ENCODE measurements around the gene IL1B.
"Not testable (repeated sequence)": the region's sequence is repeated elsewhere in the genome, so short reads cannot be mapped to it uniquely, and the experiment has no call there.

The IL1B gene

DNA sequence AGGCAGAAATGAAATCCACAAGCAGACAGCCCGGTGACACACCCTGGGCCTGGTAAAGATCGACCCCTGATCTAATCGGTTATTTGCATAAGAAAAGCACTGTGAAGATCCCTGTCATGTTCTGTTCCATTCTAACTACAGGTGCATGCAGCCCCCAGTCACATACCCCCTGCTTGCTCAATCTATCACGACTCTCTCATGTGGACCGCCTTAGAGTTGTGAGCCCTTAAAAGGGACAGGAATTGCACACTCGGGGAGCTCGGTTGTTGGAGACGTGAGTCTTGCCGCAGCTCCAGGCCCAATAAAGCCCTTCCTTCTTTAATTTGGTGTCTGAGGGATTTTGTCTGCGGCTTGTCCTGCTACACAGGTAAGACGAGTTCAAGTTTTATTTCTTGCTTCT is 13.4 kb upstream of the IL1B start:
- DNase-seq: no peak

DNA sequence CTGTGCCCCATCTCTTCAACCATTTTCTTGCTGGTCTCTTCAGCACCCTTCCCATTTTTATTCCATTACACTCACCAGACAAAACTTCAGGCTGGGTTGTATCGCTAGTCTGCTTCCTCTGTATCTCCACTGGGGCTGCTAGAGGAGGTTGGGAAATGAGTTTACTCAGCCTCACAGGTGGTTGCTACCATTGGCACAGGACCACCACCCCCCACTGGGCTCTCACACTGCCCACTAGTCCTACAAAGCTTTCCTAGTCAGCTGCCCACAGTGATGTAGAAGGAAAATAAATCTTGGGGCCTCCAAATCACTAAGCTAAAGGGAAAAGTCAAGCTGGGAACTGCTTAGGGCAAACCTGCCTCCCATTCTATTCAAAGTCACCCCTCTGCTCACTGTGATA is 12.3 kb upstream of the IL1B start:
- DNase-seq: no peak

DNA sequence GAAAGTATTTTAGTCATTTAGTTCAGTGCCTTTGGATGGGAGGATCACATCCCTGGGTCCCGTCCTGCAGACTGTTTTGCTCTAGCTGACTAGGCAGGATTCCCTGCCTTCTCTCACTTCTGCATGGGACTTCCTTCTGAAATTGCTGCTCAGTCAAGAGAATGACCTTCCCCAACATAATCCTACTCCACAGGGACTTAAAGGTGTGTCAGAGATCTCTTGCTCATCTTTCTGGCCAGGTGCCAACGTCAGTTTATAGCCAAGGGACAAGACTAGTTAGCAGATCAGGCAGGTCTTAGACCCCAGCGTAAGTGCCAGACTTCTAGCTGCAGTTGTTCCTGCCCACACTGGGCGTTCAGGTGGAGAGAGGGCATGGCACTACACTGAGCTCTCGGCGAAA is 9.5 kb upstream of the IL1B start:
- DNase-seq: no peak

DNA sequence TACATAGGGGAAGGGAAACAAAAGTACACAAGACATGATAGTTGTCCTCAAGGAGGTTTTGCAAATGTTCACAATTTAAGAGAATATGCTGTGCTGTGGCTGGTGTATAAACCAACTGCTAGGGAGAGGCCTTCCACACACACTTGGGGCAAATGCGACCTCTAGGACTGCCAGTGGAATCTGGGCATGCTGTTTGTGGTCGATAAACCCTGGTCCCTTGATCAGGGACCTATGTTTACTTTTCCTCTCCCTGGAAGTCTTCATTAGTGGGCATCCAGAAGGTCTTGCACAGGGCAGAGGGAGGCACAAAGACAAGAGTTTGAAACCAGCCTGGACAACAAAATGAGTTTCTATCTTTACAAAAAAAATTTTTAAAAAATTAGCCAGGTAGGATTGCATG is 7.3 kb upstream of the IL1B start:
- no peak for DNase-seq

DNA sequence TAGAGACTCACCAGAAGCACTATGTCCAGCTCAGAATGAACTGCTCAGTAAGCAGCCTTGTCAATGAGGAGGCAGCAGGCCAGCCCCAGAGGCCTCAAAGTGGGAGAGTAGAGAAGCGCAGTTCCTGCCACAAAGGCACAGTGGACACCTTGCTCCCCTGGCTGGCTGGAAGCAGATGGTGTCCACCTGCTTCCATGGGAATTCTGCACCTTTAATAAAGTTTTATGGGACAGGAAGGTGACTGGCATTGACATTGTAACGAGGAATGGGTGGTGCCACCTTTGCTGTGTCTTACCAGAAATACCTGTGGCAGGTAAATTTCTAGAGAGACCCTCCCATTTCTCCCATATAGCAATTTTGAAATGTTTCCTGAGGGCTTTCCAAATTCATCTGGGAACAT is 6.7 kb upstream of the IL1B start:
- DNase-seq: no peak

DNA sequence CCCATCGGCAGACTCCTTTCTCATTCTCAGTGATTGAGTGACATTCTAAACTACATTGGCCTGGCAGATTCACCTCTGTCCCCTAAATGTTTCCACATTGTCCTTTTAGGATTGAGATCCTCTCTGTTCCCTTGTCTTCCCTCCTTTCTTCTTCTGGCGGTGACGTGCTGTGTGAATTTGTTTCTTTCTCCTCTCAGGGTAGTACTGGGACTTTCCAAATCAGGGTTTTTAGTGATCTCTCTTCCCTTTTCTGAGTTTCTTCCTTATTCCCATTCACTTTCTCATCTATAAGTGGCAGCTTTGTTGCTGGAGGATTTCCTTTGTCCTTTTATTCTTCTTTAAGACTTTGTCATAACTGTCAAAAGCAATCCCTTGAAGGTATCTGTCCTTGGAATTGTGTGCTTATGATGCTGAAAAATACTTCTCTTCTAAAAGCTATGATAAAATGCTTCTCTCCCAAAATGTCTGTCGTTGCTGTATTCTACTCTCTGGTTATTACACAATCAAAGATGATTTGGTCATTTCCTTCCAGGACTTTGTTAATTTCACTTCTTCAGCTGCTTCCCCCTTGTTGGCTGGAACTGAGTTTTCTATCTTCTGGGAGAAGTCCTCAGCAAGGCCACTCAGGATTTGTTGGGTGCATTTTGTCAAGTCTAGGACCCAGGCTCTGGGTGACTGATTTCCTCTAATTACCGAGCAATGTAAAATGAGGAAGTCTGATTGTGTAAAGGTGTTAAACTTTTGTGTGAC is 4.9 kb upstream of the IL1B start:
- no peak for DNase-seq

DNA sequence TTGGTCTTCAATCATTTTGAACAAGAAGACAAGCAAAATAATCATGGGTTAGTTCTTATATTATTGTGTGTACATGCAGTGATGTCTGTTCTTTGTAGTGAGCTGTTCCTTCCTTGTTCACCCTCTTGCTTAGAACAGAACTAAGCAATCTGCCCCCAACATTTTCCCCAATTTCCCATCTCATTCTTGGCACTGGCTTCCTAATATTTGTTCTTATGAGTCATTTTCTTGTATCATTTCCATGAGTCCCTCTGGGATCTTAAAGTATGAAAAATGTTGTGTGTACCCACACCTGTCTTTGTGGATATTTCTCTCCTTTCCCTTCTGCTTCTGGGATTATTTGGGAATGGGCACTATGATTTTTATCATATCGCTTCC is 3.5 kb upstream of the IL1B start:
- no peak for DNase-seq

DNA sequence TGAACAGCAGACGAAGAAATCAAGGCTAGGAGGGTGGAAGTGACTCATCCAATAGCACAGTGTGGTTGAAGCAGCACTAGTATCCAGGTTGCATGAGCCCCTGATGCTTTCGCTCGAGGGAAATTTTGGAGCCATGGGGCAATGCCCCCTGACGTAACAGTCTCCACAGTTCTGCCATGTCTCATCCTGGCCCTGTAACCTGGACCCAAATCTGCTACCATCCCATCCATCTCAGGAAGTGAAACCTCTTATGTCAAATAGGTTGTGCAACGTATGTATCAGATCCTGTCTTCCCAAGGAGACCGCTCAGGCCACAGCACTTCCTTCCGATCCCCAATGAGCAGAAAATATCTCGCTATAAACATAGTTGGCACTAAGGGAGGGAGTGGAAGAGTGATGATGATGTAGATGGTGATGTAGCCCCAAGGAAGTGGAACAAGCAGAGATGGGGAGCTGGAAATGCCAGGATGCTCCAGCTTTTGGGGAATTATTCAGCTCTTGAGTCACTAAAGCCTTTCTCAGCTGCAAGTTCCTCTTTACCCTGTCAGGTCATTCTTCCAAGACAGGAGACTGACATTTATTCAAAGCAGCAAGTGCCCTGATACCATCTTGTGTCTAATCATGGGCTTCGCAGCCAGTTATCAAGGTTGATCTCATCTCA is 3.0 kb upstream of the IL1B start:
- peak; percentile 69 for DNase-seq

DNA sequence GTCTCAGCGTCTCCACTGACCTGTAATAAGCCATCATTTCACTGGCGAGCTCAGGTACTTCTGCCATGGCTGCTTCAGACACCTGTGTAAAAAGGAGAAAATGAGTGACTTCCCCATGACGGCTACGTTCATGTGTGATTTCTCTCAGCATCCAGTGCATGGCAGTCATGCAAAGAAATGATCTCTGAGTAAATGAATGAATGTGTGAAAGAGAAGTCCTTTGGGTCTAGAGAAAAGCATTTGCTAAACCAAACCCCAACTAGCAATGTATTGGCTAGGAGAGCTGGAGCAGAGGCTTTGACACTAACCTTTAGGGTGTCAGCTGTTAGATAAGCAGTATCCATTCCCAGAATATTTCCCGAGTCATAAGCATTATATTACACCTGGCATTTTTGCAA is 417 bp downstream of the IL1B start:
- no peak for DNase-seq

DNA sequence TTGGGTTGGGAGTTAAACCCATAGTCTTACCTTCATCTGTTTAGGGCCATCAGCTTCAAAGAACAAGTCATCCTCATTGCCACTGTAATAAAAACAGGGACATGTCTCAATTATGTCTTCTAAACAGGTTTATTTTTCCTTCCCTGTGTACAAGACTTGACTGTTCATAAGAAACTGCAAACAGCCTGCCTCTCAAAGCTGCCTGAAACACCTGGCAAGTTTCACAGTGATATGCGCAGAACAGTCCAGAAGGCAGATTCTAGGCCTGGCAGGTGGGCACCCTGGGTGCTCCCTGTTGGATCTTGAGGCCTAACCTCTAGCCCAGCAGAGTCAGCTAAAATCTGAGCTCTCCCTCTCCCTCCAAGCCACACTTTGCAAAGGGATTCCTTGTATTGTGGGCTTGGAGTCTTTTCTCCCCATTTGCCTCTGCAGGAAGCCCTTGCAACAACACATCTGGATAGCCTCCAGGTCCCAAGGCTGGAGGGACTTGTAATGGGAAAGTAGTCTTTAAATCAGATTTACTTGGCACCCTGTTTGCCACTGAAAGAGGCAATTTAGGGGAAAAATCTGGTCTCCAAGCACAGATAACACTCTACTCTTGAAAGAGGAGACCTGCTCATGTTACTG is 930 bp downstream of the IL1B start:
- no peak for DNase-seq

DNA sequence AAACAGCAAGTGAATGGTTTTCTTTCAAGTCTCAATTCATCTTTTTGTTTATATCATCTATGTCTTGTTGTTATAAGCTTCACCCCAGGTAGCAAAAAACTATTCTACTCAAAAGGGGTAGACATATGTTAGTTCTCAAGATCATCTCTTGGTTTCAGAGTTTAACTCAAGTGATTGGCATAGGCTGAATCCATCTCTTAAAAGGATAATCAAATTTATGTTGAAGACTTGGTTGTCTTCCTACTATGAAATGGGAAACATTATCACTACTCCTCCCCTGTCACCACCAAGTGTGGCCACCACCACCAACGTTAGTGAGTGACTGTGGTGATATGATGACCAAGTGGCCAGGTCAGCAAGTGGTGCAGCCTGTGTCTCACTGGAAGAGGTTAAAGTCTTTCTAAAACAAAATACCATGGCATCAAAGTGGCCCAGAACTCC is 1.5 kb downstream of the IL1B start:
- DNase-seq: no peak

DNA sequence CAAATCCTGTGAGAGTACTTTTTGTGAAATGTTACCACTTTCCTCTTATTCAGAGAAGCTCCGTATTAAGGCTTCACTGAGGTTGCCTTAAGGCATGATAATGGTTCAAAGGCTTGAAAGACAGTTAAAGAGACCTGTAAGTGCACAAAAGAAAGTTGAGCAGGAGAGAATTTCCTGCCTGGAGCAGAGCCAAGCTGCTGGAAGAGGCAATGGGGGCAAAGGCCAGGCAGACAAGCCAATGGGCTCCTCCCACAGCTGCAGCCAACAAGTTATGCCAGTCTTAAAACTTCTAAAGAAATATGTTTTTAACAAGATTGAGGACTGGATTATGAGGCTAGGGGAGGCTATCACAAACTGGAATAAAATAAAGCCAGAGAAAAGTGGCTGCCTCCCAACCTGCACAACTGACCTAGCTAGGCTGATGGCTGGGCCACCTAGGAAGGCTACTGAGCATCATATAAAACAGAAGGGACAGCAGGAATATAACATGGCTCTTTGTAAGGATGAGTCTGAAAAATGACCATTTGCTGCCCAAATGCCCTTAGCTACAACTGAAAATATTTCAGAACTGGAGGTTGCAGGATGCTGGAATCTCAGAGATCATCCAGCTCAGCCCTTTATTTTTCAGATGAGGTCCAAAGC is 2.1 kb downstream of the IL1B start:
- DNase-seq: peak; percentile 66

DNA sequence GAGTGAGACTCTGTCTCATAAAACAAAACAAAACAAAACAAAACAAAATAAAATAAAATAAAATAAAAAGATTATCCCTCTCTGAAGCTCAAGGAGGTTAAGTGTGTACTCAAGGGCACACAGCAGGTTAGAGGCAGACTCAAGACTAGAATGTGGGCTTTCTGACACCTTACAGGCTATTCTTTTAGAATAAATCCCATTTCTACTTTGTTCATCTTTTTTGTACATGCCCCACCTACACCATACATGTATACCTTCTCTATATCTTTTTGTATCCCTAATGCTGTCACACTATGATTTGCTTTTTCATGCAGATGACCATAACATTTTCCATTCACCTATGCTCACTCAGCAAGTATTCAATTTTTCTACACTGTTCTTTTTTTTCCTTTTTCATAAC is 2.6 kb downstream of the IL1B start:
- DNase-seq: no peak

DNA sequence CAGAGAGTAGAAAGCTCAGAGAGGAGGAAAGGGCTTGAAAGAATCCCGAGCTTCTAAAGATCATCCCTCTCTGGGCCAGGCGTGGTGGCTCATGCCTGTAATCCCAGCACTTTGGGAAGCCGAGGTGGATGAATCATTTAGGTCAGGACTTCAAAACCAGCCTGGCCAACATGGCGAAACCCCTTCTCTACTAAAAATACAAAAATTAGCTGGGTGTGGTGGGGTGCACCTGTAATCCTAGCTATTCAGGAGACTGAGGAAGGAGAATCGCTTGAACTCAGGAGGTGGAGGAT is 3.0 kb downstream of the IL1B start:
- DNase-seq: not testable (repeated sequence)

DNA sequence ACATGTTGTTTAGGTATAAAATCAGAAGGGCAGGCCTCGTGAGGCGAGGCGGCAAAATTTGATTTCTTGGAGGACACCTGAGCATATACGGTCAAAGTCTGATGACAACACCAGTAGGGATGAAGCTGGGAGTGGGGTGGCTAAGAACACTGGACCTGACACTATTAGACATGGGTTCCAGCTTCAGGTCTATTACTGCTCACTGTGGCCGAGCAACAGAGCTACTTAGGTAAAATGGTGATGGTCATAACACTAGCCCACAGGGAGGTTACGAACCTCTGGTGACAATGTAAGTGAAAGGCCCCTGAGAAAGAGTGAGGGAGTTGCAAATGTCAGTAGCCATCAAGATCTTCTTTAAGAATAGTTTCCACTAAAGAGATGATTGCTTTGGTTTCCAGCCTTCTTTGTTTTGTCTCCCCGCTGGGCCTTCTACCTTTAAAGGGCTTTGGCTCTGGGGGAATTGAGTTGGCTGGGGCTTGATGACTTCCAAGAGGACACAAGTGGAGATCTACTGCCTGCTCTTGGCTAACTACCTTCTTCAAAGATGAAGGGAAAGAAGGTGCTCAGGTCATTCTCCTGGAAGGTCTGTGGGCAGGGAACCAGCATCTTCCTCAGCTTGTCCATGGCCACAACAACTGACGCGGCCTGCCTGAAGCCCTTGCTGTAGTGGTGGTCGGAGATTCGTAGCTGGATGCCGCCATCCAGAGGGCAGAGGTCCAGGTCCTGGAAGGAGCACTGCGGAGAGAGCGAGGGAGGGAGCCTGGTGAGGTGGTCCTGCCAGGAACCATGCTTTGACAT is 3.5 kb downstream of the IL1B start:
- no peak for DNase-seq

DNA sequence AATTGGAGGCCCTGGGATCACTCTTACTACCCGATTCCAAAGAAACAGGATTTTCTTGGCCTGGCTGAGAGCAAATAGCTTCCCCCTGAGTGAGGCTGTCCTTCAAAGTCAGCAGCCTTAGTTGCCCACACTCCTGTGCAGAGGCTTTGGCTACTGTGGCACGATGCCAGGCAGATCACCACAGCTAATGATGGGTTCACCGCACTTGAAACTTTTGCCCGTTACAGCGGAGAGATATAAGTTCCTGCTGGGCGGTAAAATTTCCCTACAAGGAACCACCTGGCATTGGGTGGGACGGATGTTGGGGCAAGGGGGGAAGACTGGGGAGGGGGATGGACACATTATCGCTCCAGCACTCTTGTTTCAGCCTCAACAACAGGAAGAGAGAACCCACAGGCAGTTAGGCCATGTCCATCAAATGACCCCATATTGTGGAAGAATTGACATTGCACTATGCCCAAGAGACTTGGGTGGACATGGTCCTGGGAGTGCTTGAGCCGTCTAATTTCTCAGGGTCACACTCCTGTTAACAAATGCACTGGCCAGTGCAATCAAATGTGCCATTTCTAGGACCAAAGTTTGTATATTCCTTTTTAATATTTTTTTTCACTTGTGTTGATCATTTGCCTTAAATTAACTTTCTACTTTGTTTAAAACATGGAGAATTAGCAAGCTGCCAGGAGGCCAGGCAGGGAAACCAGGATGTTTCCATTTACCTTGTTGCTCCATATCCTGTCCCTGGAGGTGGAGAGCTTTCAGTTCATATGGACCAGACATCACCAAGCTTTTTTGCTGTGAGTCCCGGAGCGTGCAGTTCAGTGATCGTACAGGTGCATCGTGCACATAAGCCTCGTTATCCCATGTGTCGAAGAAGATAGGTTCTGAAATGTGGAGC is 4.4 kb downstream of the IL1B start:
- DNase-seq: peak; percentile 98

DNA sequence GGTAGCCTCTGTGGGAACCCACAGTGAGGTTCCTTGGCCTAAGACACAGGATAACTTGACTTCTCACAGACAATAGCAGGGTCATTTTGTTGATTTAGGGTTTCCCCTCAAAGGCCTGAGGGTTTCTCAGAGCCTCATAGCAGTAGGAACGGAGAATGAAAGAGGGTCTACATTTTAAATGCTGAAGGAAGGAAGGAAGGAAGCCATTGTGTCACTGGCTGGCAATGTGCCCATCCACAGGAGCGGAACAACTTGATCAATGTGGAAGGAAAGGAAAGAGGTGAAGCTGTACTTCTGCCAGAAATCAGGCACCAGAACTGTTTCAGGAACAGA is 5.1 kb downstream of the IL1B start:
- DNase-seq: peak; percentile 71

DNA sequence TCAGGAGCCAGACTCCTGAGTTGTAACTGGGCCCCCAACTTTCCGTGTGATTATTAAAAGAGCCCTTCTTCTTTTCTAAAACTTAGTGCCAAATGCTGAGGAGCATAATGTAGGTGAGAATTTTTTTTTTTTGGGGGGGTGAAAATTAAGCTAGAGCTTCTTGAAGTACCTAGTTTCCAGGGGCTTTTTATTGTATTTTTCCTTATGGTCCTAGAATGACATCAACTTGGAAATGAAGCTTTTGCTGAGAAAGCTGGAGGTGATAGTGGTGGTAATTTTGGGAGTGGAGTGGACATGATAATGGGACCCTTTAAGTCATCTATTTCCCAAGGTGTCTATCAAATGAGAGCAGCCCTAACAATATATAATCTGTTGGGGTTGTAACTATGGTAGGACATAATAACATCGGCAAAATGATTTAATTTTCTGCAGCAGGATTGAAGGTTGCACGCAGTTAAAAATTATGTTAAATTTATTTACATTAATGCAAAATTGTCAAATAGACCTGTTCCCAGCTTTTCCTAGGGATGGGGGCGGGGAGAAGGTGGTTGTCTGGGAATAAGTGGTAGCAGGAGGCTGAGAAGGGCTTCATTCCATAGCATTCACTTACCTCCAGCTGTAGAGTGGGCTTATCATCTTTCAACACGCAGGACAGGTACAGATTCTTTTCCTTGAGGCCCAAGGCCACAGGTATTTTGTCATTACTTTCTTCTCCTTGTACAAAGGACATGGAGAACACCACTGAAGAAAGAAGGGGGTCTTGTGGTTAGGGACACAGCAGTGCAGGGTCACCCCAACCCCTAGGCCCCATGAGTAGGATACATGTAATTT is 5.7 kb downstream of the IL1B start:
- DNase-seq: no peak

DNA sequence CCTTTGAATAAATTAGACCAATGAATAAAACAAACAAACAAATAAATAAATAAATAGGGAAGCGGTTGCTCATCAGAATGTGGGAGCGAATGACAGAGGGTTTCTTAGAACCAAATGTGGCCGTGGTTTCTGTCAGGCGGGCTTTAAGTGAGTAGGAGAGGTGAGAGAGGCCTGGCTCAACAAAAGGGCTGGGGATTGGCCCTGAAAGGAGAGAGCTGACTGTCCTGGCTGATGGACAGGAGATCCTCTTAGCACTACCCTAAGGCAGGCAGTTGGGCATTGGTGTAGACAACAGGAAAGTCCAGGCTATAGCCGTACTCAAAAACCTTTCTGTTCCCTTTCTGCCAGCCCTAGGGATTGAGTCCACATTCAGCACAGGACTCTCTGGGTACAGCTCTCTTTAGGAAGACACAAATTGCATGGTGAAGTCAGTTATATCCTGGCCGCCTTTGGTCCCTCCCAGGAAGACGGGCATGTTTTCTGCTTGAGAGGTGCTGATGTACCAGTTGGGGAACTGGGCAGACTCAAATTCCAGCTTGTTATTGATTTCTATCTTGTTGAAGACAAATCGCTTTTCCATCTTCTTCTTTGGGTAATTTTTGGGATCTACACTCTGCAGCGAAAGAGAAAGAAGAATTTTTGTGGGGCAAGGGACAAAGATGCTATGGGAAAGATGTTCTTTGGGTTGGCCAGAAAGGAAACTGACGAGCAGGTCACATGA is 6.5 kb downstream of the IL1B start:
- peak; percentile 54 for DNase-seq

DNA sequence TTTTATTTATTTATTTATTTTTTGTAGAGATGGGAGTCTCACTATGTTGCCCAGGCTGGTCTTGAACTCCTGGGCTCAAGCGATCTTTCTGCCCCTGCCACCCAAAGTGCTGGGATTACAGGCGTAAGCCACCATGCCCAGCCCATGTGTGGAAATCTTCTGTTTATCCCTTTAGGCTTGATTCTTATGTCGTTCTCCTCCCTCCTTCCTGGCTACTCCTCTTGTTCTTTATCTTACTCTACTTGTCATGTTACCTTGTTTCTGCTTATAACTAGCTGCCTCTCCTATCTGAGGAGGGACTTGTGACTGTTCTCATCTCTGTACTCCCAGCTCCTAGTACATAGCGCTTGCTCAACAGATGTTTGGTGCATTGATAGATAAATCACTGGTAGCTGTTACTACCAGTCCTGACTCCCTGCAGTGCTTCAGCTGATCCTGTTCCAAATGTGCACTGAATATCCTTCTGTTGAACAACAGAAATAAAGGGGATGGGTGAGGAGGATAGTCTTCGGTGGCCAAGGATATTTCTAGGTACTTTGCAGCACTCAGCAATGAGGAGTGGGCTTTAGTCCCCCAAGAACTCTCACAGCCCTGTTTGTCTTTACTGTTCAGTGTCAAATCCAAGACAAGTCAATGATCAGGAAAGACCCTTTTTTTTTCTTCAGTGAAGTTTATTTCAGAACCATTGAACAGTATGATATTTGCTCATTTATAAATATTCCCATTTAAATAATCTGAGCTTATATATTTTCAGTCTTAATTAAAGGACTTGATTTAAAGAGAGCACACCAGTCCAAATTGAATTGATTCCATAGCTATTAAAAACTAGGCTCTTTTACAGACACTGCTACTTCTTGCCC is 7.2 kb downstream of the IL1B start:
- DNase-seq: peak; percentile 88
